Caco-2 (cell line): ENCODE results near the gene SMURF2. TPM values are rescaled to one million over a fixed set of nuclear protein-coding genes. Genes with fewer than 3 reads are reported as not detected.

ENCODE experiments used
- BruUV-seq: library from RNA; stranded (reverse); fragments of 400-500 nt; replicated peaks from 2 replicates; lab custom pipeline; 2021; lab: Mats Ljungman, UMichigan
- CTCF ChIA-PET: fragments of 300-600 bp; sonication (Branson Sonifier 250); formaldehyde crosslinking; loops from one replicate; lab custom pipeline; 2022; ENCODE audit warnings: antibody characterized with exemption; lab: Charles Lee
- POLR2A ChIA-PET: fragments of 300-600 bp; sonication (Branson Sonifier 250); formaldehyde crosslinking; loops from one replicate; lab custom pipeline; 2022; ENCODE audit warnings: antibody characterized with exemption; lab: Charles Lee
- DNase-seq, 2 experiments: peaks; one replicate each; pipeline versions ENCODE4 v3.0.0 to v3.0.0-alpha.2; 2020 to 2022
- H3K27me3 ChIP-seq: replicated peaks from 2 replicates; pipeline ENCODE4 v1.6.0; 2011; ENCODE audit warnings: low read length; ENCODE audit not compliant: control insufficient read depth, insufficient read depth
- H3K36me3 ChIP-seq: 2 replicates; pipeline ENCODE4 v1.5.1; 2011; ENCODE audit warnings: low read length; ENCODE audit not compliant: control insufficient read depth, insufficient read depth
- H3K4me1 ChIP-seq: fragments of 250-450 bp; sonication (Bioruptor Pico); 2 replicates; pipeline ENCODE4 v1.5.1; 2020; ENCODE audit warnings: mild to moderate bottlenecking
- H3K4me3 ChIP-seq: 2 replicates; pipeline ENCODE4 v1.5.1; 2011; ENCODE audit warnings: low read depth, mild to moderate bottlenecking, control low read depth, low read length
- H3K9me3 ChIP-seq: fragments of 250-450 bp; sonication (Bioruptor Pico); 2 replicates; pipeline ENCODE4 v1.5.1; 2020; ENCODE audit warnings: mild to moderate bottlenecking, moderate library complexity
- H3K27ac Mint-ChIP-seq: one replicate; pipeline ENCODE4 v1.8.0; 2022; ENCODE audit warnings: mixed read lengths; ENCODE audit not compliant: unreplicated experiment
- H3K27me3 Mint-ChIP-seq: one replicate; pipeline ENCODE4 v1.8.0; 2022; ENCODE audit warnings: mixed read lengths; ENCODE audit not compliant: insufficient read depth, unreplicated experiment
- H3K36me3 Mint-ChIP-seq: one replicate; pipeline ENCODE4 v1.8.0; 2022; ENCODE audit warnings: mild to moderate bottlenecking, mixed read lengths; ENCODE audit not compliant: insufficient read depth, unreplicated experiment
- H3K4me1 Mint-ChIP-seq: one replicate; pipeline ENCODE4 v1.8.0; 2022; ENCODE audit warnings: low read depth, mixed read lengths; ENCODE audit not compliant: unreplicated experiment
- H3K4me3 Mint-ChIP-seq: one replicate; pipeline ENCODE4 v1.8.0; 2022; ENCODE audit warnings: mild to moderate bottlenecking, moderate library complexity, mixed read lengths; ENCODE audit not compliant: unreplicated experiment
- H3K9me3 Mint-ChIP-seq: one replicate; pipeline ENCODE4 v1.8.0; 2022; ENCODE audit warnings: mixed read lengths; ENCODE audit not compliant: unreplicated experiment
- intact Hi-C: fragments of 100-400 bp; cut with micrococcal nuclease; formaldehyde crosslinking; loops from one replicate; pipeline ENCODE4 v1.10.0; 2022; ENCODE audit not compliant: unreplicated experiment
- total RNA-seq: library from RNA; stranded (reverse); gene quantifications from 2 replicates; pipeline ENCODE4 v1.2.3, GENCODE V29; 2022
- TF ChIP-seq, protein P1 (sequence below), 2 experiments: fragments of 200-600 bp in 1 of 2; IDR thresholded peaks; 1 replicate in 1 of 2; 2 replicates in 1 of 2; pipeline versions ENCODE4 v1.5.1 to v1.8.0; 2011 to 2022; ENCODE audit warnings: antibody characterized with exemption in 1 of 2, control low read depth in 1 of 2, inconsistent platforms in 1 of 2, low read depth in 1 of 2, low read length in 1 of 2, mild to moderate bottlenecking in 1 of 2, moderate library complexity in 1 of 2; ENCODE audit not compliant: insufficient read depth in 1 of 2, severe bottlenecking in 1 of 2, unreplicated experiment in 1 of 2

The SMURF2 gene
- total RNA-seq, 1 experiment from 2014 or later: 26.9 TPM

DNA sequence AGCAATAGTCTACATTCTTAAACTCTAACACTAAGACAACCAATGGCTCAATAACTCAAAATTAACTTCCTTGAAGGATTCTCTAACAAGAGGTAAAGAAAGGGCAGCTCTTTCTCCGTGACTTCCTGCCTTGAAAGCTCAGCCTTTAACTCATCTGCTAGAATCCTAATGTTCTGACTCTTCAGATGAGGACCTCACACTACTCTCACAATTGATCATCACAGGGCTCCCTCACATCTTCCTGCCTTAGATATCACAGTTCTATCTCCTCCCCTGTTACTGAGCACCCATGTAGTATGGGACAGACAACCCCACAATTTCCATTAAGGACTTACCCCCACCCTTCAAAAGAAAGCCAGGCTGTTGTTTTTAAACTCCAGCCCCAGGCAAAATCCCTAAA lies 33.5 kb downstream of the SMURF2 start:
- no peaks in the 10 kb centered on the region for H3K36me3 Mint-ChIP-seq
- H3K27me3 ChIP-seq: no peaks in the 10 kb centered on the region
- ChIA-PET POLR2A (no interaction called here), CTCF (no interaction called here)
- no peak overlapping the region for H3K4me3 Mint-ChIP-seq
- DNase-seq: no peak
- intact Hi-C loops: no loop called here
- peaks cover 27% of the 10 kb centered on the region for H3K4me1 Mint-ChIP-seq
- H3K9me3 ChIP-seq: no peaks in the 10 kb centered on the region
- TF ChIP-seq, protein P1, sequence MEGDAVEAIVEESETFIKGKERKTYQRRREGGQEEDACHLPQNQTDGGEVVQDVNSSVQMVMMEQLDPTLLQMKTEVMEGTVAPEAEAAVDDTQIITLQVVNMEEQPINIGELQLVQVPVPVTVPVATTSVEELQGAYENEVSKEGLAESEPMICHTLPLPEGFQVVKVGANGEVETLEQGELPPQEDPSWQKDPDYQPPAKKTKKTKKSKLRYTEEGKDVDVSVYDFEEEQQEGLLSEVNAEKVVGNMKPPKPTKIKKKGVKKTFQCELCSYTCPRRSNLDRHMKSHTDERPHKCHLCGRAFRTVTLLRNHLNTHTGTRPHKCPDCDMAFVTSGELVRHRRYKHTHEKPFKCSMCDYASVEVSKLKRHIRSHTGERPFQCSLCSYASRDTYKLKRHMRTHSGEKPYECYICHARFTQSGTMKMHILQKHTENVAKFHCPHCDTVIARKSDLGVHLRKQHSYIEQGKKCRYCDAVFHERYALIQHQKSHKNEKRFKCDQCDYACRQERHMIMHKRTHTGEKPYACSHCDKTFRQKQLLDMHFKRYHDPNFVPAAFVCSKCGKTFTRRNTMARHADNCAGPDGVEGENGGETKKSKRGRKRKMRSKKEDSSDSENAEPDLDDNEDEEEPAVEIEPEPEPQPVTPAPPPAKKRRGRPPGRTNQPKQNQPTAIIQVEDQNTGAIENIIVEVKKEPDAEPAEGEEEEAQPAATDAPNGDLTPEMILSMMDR (IDR thresholded peaks at IDR 0.05; ENCODE audit: insufficient read depth in 1 of 2, low read depth in 1 of 2, low read length in 1 of 2, severe bottlenecking in 1 of 2, unreplicated experiment in 1 of 2): no peak
- H3K27me3 Mint-ChIP-seq: no peaks in the 10 kb centered on the region
- BruUV-seq: no TSS peak
- H3K4me1 ChIP-seq: peaks cover 8% of the 10 kb centered on the region; the same call in 1 of the 2 replicates
- no peaks in the 10 kb centered on the region for H3K36me3 ChIP-seq
- no peaks in the 10 kb centered on the region for H3K9me3 Mint-ChIP-seq
- no peak overlapping the region for H3K4me3 ChIP-seq
- no peak overlapping the region for H3K27ac Mint-ChIP-seq

DNA sequence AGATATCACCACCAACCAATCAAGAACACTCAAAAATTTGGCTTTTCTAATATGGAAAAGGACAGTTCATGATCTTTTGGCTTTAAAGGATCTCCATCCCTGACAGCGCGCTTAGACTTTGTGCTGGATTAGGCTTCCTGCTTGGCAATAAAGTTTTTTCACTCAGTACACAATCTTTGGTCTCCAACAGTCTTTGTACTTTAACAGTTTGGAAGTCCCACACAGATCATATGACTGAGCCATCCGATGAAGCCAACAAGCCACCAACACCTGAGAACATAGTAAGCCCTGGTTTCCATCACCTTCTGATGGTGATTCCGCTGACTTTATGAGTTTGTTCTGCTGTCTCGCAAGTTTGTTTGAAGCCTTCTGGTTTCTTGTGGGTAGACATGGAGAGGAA lies 34.3 kb downstream of the SMURF2 start:
- peaks cover 8% of the 10 kb centered on the region; the same call in 1 of the 2 replicates for H3K4me1 ChIP-seq
- H3K27me3 ChIP-seq: no peaks in the 10 kb centered on the region
- Mint-ChIP-seq H3K36me3 (no peaks in the 10 kb centered on the region), H3K27ac (no peak overlapping the region), H3K9me3 (no peaks in the 10 kb centered on the region), H3K27me3 (no peaks in the 10 kb centered on the region), H3K4me3 (no peak overlapping the region), H3K4me1 (peaks cover 33% of the 10 kb centered on the region)
- DNase-seq: no peak
- no peak overlapping the region for H3K4me3 ChIP-seq
- intact Hi-C loops: no loop called here
- H3K9me3 ChIP-seq: no peaks in the 10 kb centered on the region
- TF ChIP-seq, protein P1 (IDR thresholded peaks at IDR 0.05; ENCODE audit: insufficient read depth in 1 of 2, low read depth in 1 of 2, low read length in 1 of 2, severe bottlenecking in 1 of 2, unreplicated experiment in 1 of 2): no peak
- BruUV-seq: no TSS peak
- POLR2A ChIA-PET: no interaction called here
- CTCF ChIA-PET: no interaction called here
- H3K36me3 ChIP-seq: no peaks in the 10 kb centered on the region

DNA sequence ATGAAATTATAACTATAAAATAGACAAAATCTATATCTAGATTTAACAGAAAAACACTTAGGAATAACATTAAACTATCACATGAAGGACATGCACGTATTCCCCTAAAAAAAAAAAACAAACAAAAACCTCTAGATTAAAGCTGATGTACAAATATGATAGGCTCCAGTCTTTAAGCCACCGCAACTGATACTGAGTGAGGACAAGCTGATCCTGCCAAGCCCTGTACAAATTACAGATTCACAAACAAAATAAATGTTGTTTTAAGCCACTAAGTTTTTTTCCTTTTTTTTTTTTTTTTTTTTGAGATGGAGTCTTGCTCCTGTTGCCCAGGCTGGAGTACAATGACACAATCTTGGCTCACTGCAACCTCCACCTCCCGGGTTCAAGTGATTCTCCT lies 35.3 kb downstream of the SMURF2 start:
- H3K27me3 Mint-ChIP-seq: no peaks in the 10 kb centered on the region
- CTCF ChIA-PET: interaction anchor here (0.6 to 0.7 kb wide), 3 partner anchors 86 to 527 kb away, joined by 3 to 5 read pairs (median 4); no protein-coding TSS in a partner anchor
- H3K4me3 Mint-ChIP-seq: no peak overlapping the region
- intact Hi-C loops: no loop called here
- peaks cover 8% of the 10 kb centered on the region; the same call in 1 of the 2 replicates for H3K4me1 ChIP-seq
- H3K27ac Mint-ChIP-seq: no peak overlapping the region
- no TSS peak for BruUV-seq
- POLR2A ChIA-PET: no interaction called here
- TF ChIP-seq, protein P1 (IDR thresholded peaks at IDR 0.05; ENCODE audit: insufficient read depth in 1 of 2, low read depth in 1 of 2, low read length in 1 of 2, severe bottlenecking in 1 of 2, unreplicated experiment in 1 of 2): no peak
- peaks cover 26% of the 10 kb centered on the region for H3K4me1 Mint-ChIP-seq
- no peaks in the 10 kb centered on the region for H3K36me3 ChIP-seq
- no peaks in the 10 kb centered on the region for H3K9me3 ChIP-seq
- no peaks in the 10 kb centered on the region for H3K27me3 ChIP-seq
- H3K9me3 Mint-ChIP-seq: no peaks in the 10 kb centered on the region
- no peaks in the 10 kb centered on the region for H3K36me3 Mint-ChIP-seq
- DNase-seq: no peak
- no peak overlapping the region for H3K4me3 ChIP-seq
